K562 (cell line): ENCODE results near the gene MSANTD1. TPM values are rescaled to one million over a fixed set of nuclear protein-coding genes. Genes with fewer than 3 reads are reported as not detected.

Experiments
- GTF2F1 ChIP-seq: IDR thresholded peaks from 2 replicates; pipeline ENCODE4 v1.6.1; 2011; ENCODE audit warnings: low read depth, low read length, improper control_type of control experiment
- ILK ChIP-seq: fragments of 450-650 bp; IDR thresholded peaks from 2 replicates; pipeline ENCODE4 v1.6.1; 2016; ENCODE audit warnings: missing genetic modification characterization, low read depth, mild to moderate bottlenecking, missing compliant biosample characterization, moderate library complexity, borderline replicate concordance
- KDM4B ChIP-seq, 2 experiments: fragments of 450-650 bp in 1 of 2; sonication (generic) in 1 of 2; IDR thresholded peaks; 2 replicates each; pipeline ENCODE4 v1.6.1; 2016 to 2017; ENCODE audit warnings: borderline replicate concordance in 2 of 2, antibody characterized with exemption in 1 of 2, low read depth in 1 of 2, mild to moderate bottlenecking in 1 of 2
- MAFF ChIP-seq: IDR thresholded peaks from 2 replicates; pipeline ENCODE4 v1.6.1; 2012; ENCODE audit warnings: low read length, improper control_type of control experiment
- MECOM ChIP-seq: fragments of 250-450 bp; sonication (Bioruptor Pico); IDR thresholded peaks from 2 replicates; pipeline ENCODE4 v1.8.0; 2022; ENCODE audit warnings: inconsistent platforms
- PHF8 ChIP-seq: fragments of 200-600 bp; sonication (generic); IDR thresholded peaks from 2 replicates; pipeline ENCODE4 v1.6.1; 2012; ENCODE audit warnings: mixed run types, mild to moderate bottlenecking, inconsistent platforms, low read length, moderate library complexity, borderline replicate concordance
- POLR2H ChIP-seq: IDR thresholded peaks from 2 replicates; pipeline ENCODE4 v1.6.1; 2016; ENCODE audit warnings: missing genetic modification characterization, low read depth, mild to moderate bottlenecking, control low read depth, missing compliant biosample characterization, moderate library complexity
- SLC30A9 ChIP-seq: fragments of 250-450 bp; sonication (Bioruptor Pico); IDR thresholded peaks from 2 replicates; pipeline ENCODE4 v1.8.0; 2022; ENCODE audit warnings: mild to moderate bottlenecking, moderate library complexity
- polyA plus RNA-seq, 8 experiments: library from polyadenylated mRNA; depleted of rRNA in 4 of 8; stranded (reverse) in 5 of 8; unstranded in 3 of 8; fragments of >200 nt; fragmentation: Nextera tagmentation in 2 of 8; fragmentation: Illumina TruSeq in 1 of 8; extraction: Ambion mirVana in 2 of 8; extraction: Trizol in 1 of 8; gene quantifications; 2 replicates each; pipeline versions ENCODE4 v1.2.1 to v1.2.3, GENCODE V29; 2011 to 2014; ENCODE audit warnings: inconsistent platforms in 1 of 8, missing spikeins in 1 of 8
- total RNA-seq, 7 experiments: library from RNA; depleted of rRNA in 6 of 7; stranded (reverse); fragments of >200 nt in 6 of 7; fragmentation: Illumina TruSeq in 2 of 7; extraction: Trizol in 2 of 7; gene quantifications; 2 replicates each; pipeline versions ENCODE4 v1.2.1 to v1.2.3, GENCODE V29; 2011 to 2021; ENCODE audit warnings: low replicate concordance in 1 of 7
- TF ChIP-seq, protein P1 (sequence below): fragments of 450-650 bp; IDR thresholded peaks from 2 replicates; pipeline ENCODE4 v1.7.0; 2016; ENCODE audit warnings: borderline replicate concordance
- TF ChIP-seq, protein P2 (sequence below): fragments of 450-650 bp; IDR thresholded peaks from 2 replicates; pipeline ENCODE4 v1.6.1; 2016; ENCODE audit warnings: mild to moderate bottlenecking
- TF ChIP-seq, protein P3 (sequence below): fragments of 250-450 bp; sonication (Bioruptor Pico); IDR thresholded peaks from 2 replicates; pipeline ENCODE4 v1.4.0; 2020
- TF ChIP-seq, protein P4 (sequence below): fragments of 450-650 bp; formaldehyde crosslinking; conservative IDR thresholded peaks from 2 replicates; pipeline ENCODE4 v1.4.0; 2022; ENCODE audit warnings: mild to moderate bottlenecking, missing genetic modification characterization

The MSANTD1 gene
- total and polyA plus RNA-seq, 9 of the 15 experiments (the other 6 are each of a cell fraction or from before 2014, with no cell fraction given): 0.04 to 0.09 (median 0.07) TPM; not detected in 6

DNA sequence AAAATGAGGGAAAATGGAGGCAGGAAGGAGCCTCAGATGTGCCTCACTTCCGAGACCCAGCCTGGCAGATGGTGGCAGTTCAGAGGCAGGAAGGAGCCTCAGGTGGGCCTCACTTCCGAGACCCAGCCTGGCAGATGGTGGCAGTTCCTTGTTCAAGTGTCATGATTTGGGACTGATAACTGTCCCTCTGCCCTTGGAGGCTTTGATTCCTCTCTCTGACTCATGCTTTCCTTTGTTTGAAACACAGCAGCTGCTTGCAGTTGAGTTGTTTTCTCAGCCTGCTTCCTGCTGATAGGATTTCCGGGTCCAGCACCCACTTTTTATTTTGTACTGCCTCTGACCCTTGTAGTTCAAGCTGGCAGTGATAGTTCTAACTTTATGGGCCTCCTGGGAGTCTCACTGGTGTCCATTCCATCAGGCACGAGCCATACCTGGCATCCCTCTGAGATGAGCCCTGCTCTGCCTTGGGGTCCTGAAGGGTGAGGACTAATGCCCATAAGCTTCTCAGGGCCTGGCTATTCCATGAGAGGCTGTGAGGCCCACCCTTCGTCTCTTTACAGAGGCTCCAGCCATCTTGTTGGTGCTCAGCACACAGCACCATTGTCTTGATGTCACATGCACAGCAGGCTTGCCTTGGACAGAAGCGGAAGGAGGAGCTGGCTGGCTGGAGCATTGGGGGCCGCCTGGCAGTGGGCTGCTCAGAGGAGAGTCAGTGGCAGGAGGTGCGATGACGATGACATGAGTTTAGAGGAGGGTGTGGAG is 56.8 kb downstream of the MSANTD1 start (continued):
- TF ChIP-seq, protein P1, sequence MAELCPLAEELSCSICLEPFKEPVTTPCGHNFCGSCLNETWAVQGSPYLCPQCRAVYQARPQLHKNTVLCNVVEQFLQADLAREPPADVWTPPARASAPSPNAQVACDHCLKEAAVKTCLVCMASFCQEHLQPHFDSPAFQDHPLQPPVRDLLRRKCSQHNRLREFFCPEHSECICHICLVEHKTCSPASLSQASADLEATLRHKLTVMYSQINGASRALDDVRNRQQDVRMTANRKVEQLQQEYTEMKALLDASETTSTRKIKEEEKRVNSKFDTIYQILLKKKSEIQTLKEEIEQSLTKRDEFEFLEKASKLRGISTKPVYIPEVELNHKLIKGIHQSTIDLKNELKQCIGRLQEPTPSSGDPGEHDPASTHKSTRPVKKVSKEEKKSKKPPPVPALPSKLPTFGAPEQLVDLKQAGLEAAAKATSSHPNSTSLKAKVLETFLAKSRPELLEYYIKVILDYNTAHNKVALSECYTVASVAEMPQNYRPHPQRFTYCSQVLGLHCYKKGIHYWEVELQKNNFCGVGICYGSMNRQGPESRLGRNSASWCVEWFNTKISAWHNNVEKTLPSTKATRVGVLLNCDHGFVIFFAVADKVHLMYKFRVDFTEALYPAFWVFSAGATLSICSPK: no peak
- no peak for TF ChIP-seq SLC30A9 (CRISPR knock-in tag)
- TF ChIP-seq, protein P2, sequence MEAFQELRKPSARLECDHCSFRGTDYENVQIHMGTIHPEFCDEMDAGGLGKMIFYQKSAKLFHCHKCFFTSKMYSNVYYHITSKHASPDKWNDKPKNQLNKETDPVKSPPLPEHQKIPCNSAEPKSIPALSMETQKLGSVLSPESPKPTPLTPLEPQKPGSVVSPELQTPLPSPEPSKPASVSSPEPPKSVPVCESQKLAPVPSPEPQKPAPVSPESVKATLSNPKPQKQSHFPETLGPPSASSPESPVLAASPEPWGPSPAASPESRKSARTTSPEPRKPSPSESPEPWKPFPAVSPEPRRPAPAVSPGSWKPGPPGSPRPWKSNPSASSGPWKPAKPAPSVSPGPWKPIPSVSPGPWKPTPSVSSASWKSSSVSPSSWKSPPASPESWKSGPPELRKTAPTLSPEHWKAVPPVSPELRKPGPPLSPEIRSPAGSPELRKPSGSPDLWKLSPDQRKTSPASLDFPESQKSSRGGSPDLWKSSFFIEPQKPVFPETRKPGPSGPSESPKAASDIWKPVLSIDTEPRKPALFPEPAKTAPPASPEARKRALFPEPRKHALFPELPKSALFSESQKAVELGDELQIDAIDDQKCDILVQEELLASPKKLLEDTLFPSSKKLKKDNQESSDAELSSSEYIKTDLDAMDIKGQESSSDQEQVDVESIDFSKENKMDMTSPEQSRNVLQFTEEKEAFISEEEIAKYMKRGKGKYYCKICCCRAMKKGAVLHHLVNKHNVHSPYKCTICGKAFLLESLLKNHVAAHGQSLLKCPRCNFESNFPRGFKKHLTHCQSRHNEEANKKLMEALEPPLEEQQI: no peak
- TF ChIP-seq, protein P3, sequence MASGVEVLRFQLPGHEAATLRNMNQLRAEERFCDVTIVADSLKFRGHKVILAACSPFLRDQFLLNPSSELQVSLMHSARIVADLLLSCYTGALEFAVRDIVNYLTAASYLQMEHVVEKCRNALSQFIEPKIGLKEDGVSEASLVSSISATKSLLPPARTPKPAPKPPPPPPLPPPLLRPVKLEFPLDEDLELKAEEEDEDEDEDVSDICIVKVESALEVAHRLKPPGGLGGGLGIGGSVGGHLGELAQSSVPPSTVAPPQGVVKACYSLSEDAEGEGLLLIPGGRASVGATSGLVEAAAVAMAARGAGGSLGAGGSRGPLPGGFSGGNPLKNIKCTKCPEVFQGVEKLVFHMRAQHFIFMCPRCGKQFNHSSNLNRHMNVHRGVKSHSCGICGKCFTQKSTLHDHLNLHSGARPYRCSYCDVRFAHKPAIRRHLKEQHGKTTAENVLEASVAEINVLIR (CRISPR knock-in tag): no peak
- TF ChIP-seq POLR2H (tag): no peak
- no peak for TF ChIP-seq ILK (tag)
- no peak for TF ChIP-seq MAFF
- TF ChIP-seq, protein P4, sequence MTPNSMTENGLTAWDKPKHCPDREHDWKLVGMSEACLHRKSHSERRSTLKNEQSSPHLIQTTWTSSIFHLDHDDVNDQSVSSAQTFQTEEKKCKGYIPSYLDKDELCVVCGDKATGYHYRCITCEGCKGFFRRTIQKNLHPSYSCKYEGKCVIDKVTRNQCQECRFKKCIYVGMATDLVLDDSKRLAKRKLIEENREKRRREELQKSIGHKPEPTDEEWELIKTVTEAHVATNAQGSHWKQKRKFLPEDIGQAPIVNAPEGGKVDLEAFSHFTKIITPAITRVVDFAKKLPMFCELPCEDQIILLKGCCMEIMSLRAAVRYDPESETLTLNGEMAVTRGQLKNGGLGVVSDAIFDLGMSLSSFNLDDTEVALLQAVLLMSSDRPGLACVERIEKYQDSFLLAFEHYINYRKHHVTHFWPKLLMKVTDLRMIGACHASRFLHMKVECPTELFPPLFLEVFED (CRISPR knock-in tag): no peak
- no peak for TF ChIP-seq PHF8
- TF ChIP-seq MECOM (CRISPR knock-in tag): no peak
- TF ChIP-seq GTF2F1: no peak
- no peak for TF ChIP-seq KDM4B (IDR thresholded peaks at IDR 0.05; ENCODE audit: borderline replicate concordance in 2 of 2, low read depth in 1 of 2)
- TF ChIP-seq, all 486 proteins: peak for 59
